Tibial nerve (tissue), 3 donors: ENCODE results near the gene ANO7.

Experiments
- CTCF ChIP-seq, 5 experiments: fragments of 200-600 bp in 3 of 5; fragments of 450-650 bp in 2 of 5; sonication (generic) in 3 of 5; IDR thresholded peaks; one replicate each; pipeline ENCODE4 v1.5.1; 2016 to 2019; ENCODE audit warnings: antibody characterized with exemption in 5 of 5, mild to moderate bottlenecking in 3 of 5, moderate library complexity in 2 of 5
- POLR2A ChIP-seq, 2 donors: fragments of 450-650 bp; IDR thresholded peaks; one replicate each; pipeline ENCODE4 v1.6.1; 2017; ENCODE audit warnings: antibody characterized with exemption in 2 of 2, mild to moderate bottlenecking in 2 of 2, moderate library complexity in 2 of 2

GRCh38 chr2:241270531-241270930, 82.1 kb downstream of the ANO7 start:
- no peak for TF ChIP-seq POLR2A (IDR thresholded peaks at IDR 0.05)
- no peak for TF ChIP-seq CTCF (IDR thresholded peaks at IDR 0.05)
